ENCODE results near the gene SLC22A14.

The SLC22A14 gene

GRCh38 chr3:38354588-38355330, 72.7 kb downstream of the SLC22A14 start:
- no peak for DNase-seq (ENCODE audit: low read depth, low spot score)
- Histone ChIP-seq H3K36me3 (ENCODE audit: insufficient read depth, low read length) (no peaks in the 10 kb centered on the region), H3K9ac (ENCODE audit: insufficient read length) (no peak overlapping the region), H3K4me3 (no peak overlapping the region), H3K27ac (no peak overlapping the region), H3K9me3 (ENCODE audit: low read depth, low read length) (no peaks in the 10 kb centered on the region)
- TF ChIP-seq EZH2 (IDR thresholded peaks at IDR 0.05) (no peak), FOXP2 (optimal IDR thresholded peaks at IDR 0.05; ENCODE audit: control extremely low read depth, extremely low read length, insufficient read depth) (no peak), POLR2AphosphoS5 (IDR thresholded peaks at IDR 0.05; ENCODE audit: borderline replicate concordance, low read depth, low read length) (no peak)

DNA sequence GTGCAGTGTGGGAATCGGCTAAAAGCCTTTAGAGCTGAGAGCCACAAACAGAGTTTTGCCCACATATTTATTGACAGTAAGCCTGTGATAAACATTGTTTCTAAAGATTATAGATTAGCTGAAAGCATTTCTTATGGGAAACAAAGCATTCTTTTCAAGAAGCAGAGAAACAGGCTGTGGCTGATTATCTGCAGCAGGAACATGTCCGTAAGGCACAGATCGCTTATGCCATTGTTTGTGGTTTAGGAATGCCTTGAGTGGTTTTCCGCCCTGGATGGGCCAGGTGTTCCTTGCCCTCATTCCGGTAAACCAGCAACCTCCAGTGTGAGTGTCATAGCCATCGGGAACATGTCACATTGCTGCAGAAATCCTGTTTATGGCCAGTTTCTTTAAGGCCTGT, 76.9 kb downstream of the SLC22A14 start:
- TF ChIP-seq FOXP2 (optimal IDR thresholded peaks at IDR 0.05; ENCODE audit: control extremely low read depth, extremely low read length, insufficient read depth) (no peak), EZH2 (IDR thresholded peaks at IDR 0.05) (no peak), POLR2AphosphoS5 (IDR thresholded peaks at IDR 0.05; ENCODE audit: borderline replicate concordance, low read depth, low read length) (no peak)
- H3K9ac ChIP-seq (ENCODE audit: insufficient read length): no peak overlapping the region
- no peaks in the 10 kb centered on the region for H3K9me3 ChIP-seq (ENCODE audit: low read depth, low read length)
- no peaks in the 10 kb centered on the region for H3K36me3 ChIP-seq (ENCODE audit: insufficient read depth, low read length)
- DNase-seq (ENCODE audit: low read depth, low spot score): no peak
- H3K4me3 ChIP-seq: no peak overlapping the region
- no peak overlapping the region for H3K27ac ChIP-seq

GRCh38 chr3:38360345-38360744, 78.3 kb downstream of the SLC22A14 start:
- TF ChIP-seq EZH2 (IDR thresholded peaks at IDR 0.05) (no peak), FOXP2 (optimal IDR thresholded peaks at IDR 0.05; ENCODE audit: control extremely low read depth, extremely low read length, insufficient read depth) (no peak), POLR2AphosphoS5 (IDR thresholded peaks at IDR 0.05; ENCODE audit: borderline replicate concordance, low read depth, low read length) (no peak)
- no peak overlapping the region for H3K4me3 ChIP-seq
- no peak overlapping the region for H3K9ac ChIP-seq (ENCODE audit: insufficient read length)
- H3K9me3 ChIP-seq (ENCODE audit: low read depth, low read length): no peaks in the 10 kb centered on the region
- no peak for DNase-seq (ENCODE audit: low read depth, low spot score)
- H3K27ac ChIP-seq: no peak overlapping the region
- H3K36me3 ChIP-seq (ENCODE audit: insufficient read depth, low read length): no peaks in the 10 kb centered on the region

- no peaks in the 10 kb centered on the region for H3K9me3 ChIP-seq (ENCODE audit: low read depth, low read length)
- no peak for TF ChIP-seq EZH2 (IDR thresholded peaks at IDR 0.05)
- H3K4me3 ChIP-seq: no peak overlapping the region
- H3K27ac ChIP-seq: no peak overlapping the region
- no peak for DNase-seq (ENCODE audit: low read depth, low spot score)
- H3K36me3 ChIP-seq (ENCODE audit: insufficient read depth, low read length): no peaks in the 10 kb centered on the region
- no peak overlapping the region for H3K9ac ChIP-seq (ENCODE audit: insufficient read length)
These were observed 79.4 kb downstream of the SLC22A14 start for GRCh38 chr3:38361496-38361895.

- Histone ChIP-seq H3K4me3 (no peak overlapping the region), H3K27ac (no peak overlapping the region), H3K9ac (ENCODE audit: insufficient read length) (no peak overlapping the region), H3K9me3 (ENCODE audit: low read depth, low read length) (no peaks in the 10 kb centered on the region), H3K36me3 (ENCODE audit: insufficient read depth, low read length) (no peaks in the 10 kb centered on the region)
- TF ChIP-seq POLR2AphosphoS5 (IDR thresholded peaks at IDR 0.05; ENCODE audit: borderline replicate concordance, low read depth, low read length): no peak
- no peak for TF ChIP-seq EZH2 (IDR thresholded peaks at IDR 0.05)
- no peak for TF ChIP-seq FOXP2 (optimal IDR thresholded peaks at IDR 0.05; ENCODE audit: control extremely low read depth, extremely low read length, insufficient read depth)
- no peak for DNase-seq (ENCODE audit: low read depth, low spot score)
These were observed 80.7 kb downstream of the SLC22A14 start for GRCh38 chr3:38362825-38363224.

DNA sequence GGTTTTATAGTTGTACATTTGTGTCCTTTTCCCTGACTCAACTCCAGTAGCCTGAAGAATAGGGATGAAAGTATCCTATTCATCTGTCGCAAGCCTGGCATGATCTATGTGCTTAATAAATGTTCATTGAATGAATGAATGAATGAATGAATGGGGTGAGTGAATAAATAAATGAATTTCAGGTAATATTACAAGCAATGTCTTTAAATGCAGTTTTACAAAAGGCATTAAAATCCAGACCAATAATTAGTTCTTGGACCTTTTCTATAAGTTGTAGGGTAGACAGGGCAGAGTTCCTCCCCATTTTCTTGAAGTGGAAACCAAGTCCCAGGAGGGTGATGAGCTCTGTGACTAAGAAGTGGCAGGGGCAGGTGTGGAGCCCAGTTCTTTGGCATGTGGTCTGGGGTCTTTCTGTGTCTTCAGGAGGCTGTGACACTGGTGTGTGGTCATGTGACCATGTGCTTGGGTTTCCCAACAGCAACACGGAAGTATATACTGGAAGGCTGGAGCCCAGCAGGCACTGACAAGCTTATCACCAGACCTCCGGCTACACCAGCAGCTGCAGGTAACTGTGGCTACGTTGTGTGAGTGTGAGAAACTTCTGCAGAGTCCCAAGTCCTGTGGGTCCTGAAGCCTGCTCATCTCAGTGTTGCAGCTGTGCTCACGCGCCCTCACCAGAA, 82.8 kb downstream of the SLC22A14 start:
- H3K9me3 ChIP-seq (ENCODE audit: low read depth, low read length): no peaks in the 10 kb centered on the region
- no peaks in the 10 kb centered on the region for H3K36me3 ChIP-seq (ENCODE audit: insufficient read depth, low read length)
- TF ChIP-seq FOXP2 (optimal IDR thresholded peaks at IDR 0.05; ENCODE audit: control extremely low read depth, extremely low read length, insufficient read depth) (no peak), POLR2AphosphoS5 (IDR thresholded peaks at IDR 0.05; ENCODE audit: borderline replicate concordance, low read depth, low read length) (no peak), EZH2 (IDR thresholded peaks at IDR 0.05) (no peak)
- H3K4me3 ChIP-seq: no peak overlapping the region
- DNase-seq (ENCODE audit: low read depth, low spot score): no peak
- no peak overlapping the region for H3K27ac ChIP-seq
- no peak overlapping the region for H3K9ac ChIP-seq (ENCODE audit: insufficient read length)

DNA sequence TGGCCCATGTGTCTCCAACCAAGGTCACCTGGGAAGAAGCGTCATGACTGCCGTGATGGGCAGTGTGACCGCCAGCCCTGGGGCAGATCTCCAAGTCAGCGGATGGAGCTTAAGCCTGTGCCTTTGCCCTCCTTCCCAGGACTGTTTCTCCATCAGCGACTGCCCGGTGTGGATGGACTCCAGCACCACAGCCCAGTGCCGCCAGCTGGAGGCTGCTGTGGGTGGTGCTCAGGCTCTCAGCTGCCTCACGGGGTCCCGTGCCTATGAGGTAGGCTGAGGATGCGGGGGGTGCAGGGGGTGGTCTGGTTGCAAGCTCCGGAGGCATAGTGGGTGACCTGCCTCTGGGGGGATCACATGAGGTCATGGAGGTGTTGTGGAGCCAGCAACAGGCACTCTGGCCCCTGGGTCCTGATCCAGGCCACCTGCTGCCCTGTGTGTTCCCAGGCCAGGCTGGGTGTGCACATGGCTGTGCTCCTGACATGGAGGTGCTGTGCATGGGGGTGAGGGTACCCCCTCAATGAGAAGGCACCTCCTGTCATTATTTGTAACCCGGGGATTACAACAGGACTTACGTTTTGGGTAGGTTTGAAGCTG, 83.5 kb downstream of the SLC22A14 start:
- DNase-seq (ENCODE audit: low read depth, low spot score): no peak
- H3K9me3 ChIP-seq (ENCODE audit: low read depth, low read length): no peaks in the 10 kb centered on the region
- no peaks in the 10 kb centered on the region for H3K36me3 ChIP-seq (ENCODE audit: insufficient read depth, low read length)
- no peak overlapping the region for H3K9ac ChIP-seq (ENCODE audit: insufficient read length)
- TF ChIP-seq FOXP2 (optimal IDR thresholded peaks at IDR 0.05; ENCODE audit: control extremely low read depth, extremely low read length, insufficient read depth): no peak
- TF ChIP-seq EZH2 (IDR thresholded peaks at IDR 0.05): no peak
- TF ChIP-seq POLR2AphosphoS5 (IDR thresholded peaks at IDR 0.05; ENCODE audit: borderline replicate concordance, low read depth, low read length): no peak
- no peak overlapping the region for H3K4me3 ChIP-seq
- H3K27ac ChIP-seq: no peak overlapping the region

DNA sequence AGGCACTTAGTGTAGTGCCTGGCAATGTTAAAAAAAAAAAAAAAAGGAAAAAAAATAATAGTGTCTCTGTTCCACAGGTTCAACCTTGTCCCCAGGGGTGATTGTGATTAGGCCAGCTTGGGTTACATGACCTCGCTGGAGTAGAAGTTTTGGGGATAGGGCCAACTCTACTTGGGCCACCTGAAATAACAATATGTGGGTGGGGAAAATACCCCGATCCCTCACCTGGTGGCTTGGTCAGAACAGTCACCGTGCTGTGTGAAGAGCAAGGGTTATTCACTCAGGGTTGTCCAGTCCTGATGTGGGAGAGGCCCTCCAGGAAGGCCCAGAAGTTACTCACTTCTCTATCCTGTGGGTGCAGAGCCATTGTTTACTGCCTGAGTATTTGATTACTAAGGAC, 84.0 kb downstream of the SLC22A14 start:
- Histone ChIP-seq H3K27ac (no peak overlapping the region), H3K36me3 (ENCODE audit: insufficient read depth, low read length) (no peaks in the 10 kb centered on the region), H3K9me3 (ENCODE audit: low read depth, low read length) (no peaks in the 10 kb centered on the region), H3K4me3 (no peak overlapping the region), H3K9ac (ENCODE audit: insufficient read length) (no peak overlapping the region)
- DNase-seq (ENCODE audit: low read depth, low spot score): no peak
- no peak for TF ChIP-seq EZH2 (IDR thresholded peaks at IDR 0.05)
- no peak for TF ChIP-seq POLR2AphosphoS5 (IDR thresholded peaks at IDR 0.05; ENCODE audit: borderline replicate concordance, low read depth, low read length)
- no peak for TF ChIP-seq FOXP2 (optimal IDR thresholded peaks at IDR 0.05; ENCODE audit: control extremely low read depth, extremely low read length, insufficient read depth)

All from SK-N-MC (cell line).